ENCODE data around the gene MYL4.

DNA sequence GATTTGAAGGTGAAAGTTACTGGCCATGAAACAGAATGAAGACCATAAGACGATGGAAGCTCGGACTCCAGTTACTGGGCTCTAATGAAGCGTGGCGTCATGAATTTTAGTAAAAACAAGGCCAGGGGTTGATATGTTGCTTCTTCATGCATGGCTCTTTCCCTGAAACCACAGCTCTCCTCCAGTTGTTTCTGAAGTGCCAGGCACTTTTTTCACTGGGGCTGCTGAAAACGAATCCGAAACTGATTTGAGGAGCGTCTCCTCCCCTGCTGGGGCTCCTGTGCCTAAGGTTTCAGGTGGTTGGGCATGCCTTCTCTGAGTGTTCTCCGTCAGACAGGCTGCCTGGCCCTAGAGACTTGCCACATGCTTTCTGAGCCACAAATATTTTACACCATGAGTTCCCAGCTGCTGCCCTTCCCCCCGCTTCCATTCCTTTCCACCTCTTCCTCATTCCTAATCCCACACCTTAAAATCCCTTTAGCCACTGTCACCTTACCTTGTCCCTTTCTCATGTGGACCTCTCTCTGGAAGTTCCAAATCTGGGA lies 3.7 kb upstream of the MYL4 start:
- peak in 1 of 2 donors; percentile 44 for TF ChIP-seq POLR2A (IDR thresholded peaks at IDR 0.05)
- TF ChIP-seq, protein P1, sequence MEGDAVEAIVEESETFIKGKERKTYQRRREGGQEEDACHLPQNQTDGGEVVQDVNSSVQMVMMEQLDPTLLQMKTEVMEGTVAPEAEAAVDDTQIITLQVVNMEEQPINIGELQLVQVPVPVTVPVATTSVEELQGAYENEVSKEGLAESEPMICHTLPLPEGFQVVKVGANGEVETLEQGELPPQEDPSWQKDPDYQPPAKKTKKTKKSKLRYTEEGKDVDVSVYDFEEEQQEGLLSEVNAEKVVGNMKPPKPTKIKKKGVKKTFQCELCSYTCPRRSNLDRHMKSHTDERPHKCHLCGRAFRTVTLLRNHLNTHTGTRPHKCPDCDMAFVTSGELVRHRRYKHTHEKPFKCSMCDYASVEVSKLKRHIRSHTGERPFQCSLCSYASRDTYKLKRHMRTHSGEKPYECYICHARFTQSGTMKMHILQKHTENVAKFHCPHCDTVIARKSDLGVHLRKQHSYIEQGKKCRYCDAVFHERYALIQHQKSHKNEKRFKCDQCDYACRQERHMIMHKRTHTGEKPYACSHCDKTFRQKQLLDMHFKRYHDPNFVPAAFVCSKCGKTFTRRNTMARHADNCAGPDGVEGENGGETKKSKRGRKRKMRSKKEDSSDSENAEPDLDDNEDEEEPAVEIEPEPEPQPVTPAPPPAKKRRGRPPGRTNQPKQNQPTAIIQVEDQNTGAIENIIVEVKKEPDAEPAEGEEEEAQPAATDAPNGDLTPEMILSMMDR (IDR thresholded peaks at IDR 0.05) = no peak
